Heart right ventricle (tissue), 16 donors: ENCODE results near the gene YIPF5. TPM values are rescaled to one million over a fixed set of nuclear protein-coding genes. Genes with fewer than 3 reads are reported as not detected.

ENCODE experiments used
- ATAC-seq, 8 donors: fragments of 200-7000 bp; cut with Tn5 transposase; one replicate each; pipeline ENCODE4 v1.9.1; 2020; ENCODE audit warnings: mild to moderate bottlenecking in 8 of 8, moderate library complexity in 8 of 8, moderate number of reproducible peaks in 1 of 8
- DNase-seq, 2 donors: peaks; one replicate each; pipeline ENCODE4 v3.0.0-alpha.2; 2020
- H3K27ac ChIP-seq, 10 donors: fragments of 200-600 bp; sonication (generic) in 2 of 10; one replicate each; pipeline versions ENCODE4 v1.5.0 to v1.8.0; 2020 to 2022; ENCODE audit warnings: mild to moderate bottlenecking in 3 of 10
- H3K27me3 ChIP-seq, 7 donors: fragments of 200-600 bp; one replicate each; pipeline ENCODE4 v1.8.0; 2021 to 2022; ENCODE audit warnings: mild to moderate bottlenecking in 2 of 7
- H3K36me3 ChIP-seq, 9 donors: fragments of 200-600 bp; sonication (generic) in 1 of 9; one replicate each; pipeline versions ENCODE4 v1.5.0 to v1.8.0; 2020 to 2022; ENCODE audit warnings: mild to moderate bottlenecking in 2 of 9
- H3K4me1 ChIP-seq, 9 donors: fragments of 200-600 bp; sonication (generic) in 1 of 9; one replicate each; pipeline versions ENCODE4 v1.5.0 to v1.8.0; 2020 to 2022; ENCODE audit warnings: mild to moderate bottlenecking in 4 of 9
- H3K4me3 ChIP-seq, 10 donors: fragments of 200-600 bp; sonication (generic) in 2 of 10; one replicate each; pipeline versions ENCODE4 v1.5.0 to v1.8.0; 2020 to 2022; ENCODE audit warnings: mild to moderate bottlenecking in 7 of 10, moderate library complexity in 2 of 10
- H3K9me3 ChIP-seq, 11 donors: fragments of 200-600 bp in 10 of 11; sonication (generic) in 2 of 11; one replicate each; pipeline versions ENCODE4 v1.5.0 to v1.8.0; 2013 to 2022; ENCODE audit warnings: mild to moderate bottlenecking in 2 of 11, control low read depth in 1 of 11, moderate library complexity in 1 of 11
- WGBS, 2 donors: extraction: QIAGEN DNeasy Blood & Tissue Kit; methylation state at CpG; one replicate each; pipeline ENCODE4 v1.1.7; 2013; ENCODE audit warnings: inconsistent platforms in 1 of 2; 5-methylcytosine and 5-hydroxymethylcytosine counted together
- intact Hi-C, 10 donors: fragments of 100-400 bp; cut with DNase I; formaldehyde crosslinking; loops; one replicate each; pipeline versions ENCODE4 v1.11.1 to v1.14.2; 2022
- polyA plus RNA-seq, 2 donors: library from polyadenylated mRNA; stranded (reverse); fragments of 200-250 nt; gene quantifications; one replicate each; pipeline ENCODE4 v1.2.3, GENCODE V29; 2013
- total RNA-seq, 10 donors: library from RNA; stranded (reverse); fragmentation: NEBNext Ultra II Directional in 3 of 10; extraction: Animal tissue kit (Norgen Biotek cat#: 25700) in 3 of 10; gene quantifications; one replicate each; pipeline versions ENCODE4 v1.2.1 to v1.2.4, GENCODE V29; 2021 to 2023
- TF ChIP-seq, protein P1 (sequence below), 9 donors: fragments of 200-600 bp; sonication (generic) in 2 of 9; IDR thresholded peaks; one replicate each; pipeline versions ENCODE4 v1.5.0 to v1.8.0; 2021 to 2022; ENCODE audit warnings: antibody characterized with exemption in 9 of 9, mild to moderate bottlenecking in 5 of 9, moderate library complexity in 1 of 9
- donor health status: Arrhythmogenic right ventricular cardiomyopathy.
- donor health status: ischemic (EF 13 %, LVEDD 7.1; RV severe dilation, severe dysfunction).
- donor health status: healthy with polysubstance abuse.
- donor health status: DM: no; HTN: yes; CAD: no.
- donor health status: DM: no; HTN: no; CAD: no.
- donor health status: ischemic (EF 25% LVEDD 6.9; RV normal size, moderate dysfunction).
- donor health status: ischemic (EF 25% LVEDD 5.7; RV mildly dilated, moderate dysfunction).
- donor health status: healthy.
- donor health status: DM: yes; HTN: yes; CAD: no.
- donor health status: Ischemic cardiomyopathy.
- donor health status: ischemic (EF 35%, LVEDD 5.7; RV mildly dilated, moderate dysfunction).
- donor health status: nonischemic (EF 11% LVEDD 7.7; RV severe dilation, severe dysfunction).
- donor health status: DM: yes; HTN: yes; CAD: no.
- donor health status: PGD.
- donor health status: ischemic (EF 29% LVEDD 5.4; RV normal size, mild dysfunction).
- donor health status: nonischemic (EF 23%, LVEDD 6.1; RV moderate dilation, normal function).

The YIPF5 gene
- total and polyA plus RNA-seq, 12 donors = 3.9 to 34.9 (median 27.8) TPM

DNA sequence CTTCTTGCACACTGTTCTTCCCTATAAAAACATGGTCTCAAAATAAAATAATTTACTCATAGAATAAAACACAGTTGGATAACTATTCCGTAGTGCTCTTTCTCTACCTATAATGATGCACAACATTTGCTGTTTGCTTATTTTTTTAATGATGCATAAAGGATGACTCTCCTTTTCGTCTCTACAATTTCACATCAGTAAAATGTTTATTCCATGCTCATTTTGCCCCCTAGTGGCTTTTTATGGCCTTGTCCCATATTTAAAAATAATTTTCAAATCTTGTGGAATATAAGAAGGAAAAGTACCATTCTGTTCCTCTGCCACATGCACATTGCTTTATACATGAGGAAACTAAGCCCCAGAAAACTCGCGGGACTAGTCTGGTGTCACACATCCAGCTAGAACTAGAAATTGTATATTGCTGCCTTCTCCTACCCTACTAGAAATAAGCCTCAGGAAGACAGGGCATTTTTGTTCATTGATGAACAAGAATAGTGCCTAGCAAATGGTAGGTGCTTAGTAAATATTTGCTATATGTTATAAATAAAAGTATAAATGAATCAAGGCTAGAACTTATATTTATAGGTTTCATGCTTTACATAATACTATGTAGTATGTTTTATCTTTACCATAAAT is 12.9 kb upstream of the YIPF5 start:
- intact Hi-C loops = no loop called here
- ATAC-seq = no peak
- peaks cover 0 to 4% (median 0%) of the 10 kb centered on the region in 7 donors for H3K27me3 ChIP-seq
- no peaks in the 10 kb centered on the region for H3K9me3 ChIP-seq
- H3K4me3 ChIP-seq = no peak overlapping the region
- DNase-seq = no peak
- 13 to 22% methylated on average over 4 of the region's 4 CpGs for WGBS, 2 donors
- TF ChIP-seq, protein P1, sequence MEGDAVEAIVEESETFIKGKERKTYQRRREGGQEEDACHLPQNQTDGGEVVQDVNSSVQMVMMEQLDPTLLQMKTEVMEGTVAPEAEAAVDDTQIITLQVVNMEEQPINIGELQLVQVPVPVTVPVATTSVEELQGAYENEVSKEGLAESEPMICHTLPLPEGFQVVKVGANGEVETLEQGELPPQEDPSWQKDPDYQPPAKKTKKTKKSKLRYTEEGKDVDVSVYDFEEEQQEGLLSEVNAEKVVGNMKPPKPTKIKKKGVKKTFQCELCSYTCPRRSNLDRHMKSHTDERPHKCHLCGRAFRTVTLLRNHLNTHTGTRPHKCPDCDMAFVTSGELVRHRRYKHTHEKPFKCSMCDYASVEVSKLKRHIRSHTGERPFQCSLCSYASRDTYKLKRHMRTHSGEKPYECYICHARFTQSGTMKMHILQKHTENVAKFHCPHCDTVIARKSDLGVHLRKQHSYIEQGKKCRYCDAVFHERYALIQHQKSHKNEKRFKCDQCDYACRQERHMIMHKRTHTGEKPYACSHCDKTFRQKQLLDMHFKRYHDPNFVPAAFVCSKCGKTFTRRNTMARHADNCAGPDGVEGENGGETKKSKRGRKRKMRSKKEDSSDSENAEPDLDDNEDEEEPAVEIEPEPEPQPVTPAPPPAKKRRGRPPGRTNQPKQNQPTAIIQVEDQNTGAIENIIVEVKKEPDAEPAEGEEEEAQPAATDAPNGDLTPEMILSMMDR (IDR thresholded peaks at IDR 0.05) = peak; percentile 42 to 79 (median 73)
- peaks cover 0 to 23% (median 6%) of the 10 kb centered on the region in 9 donors for H3K4me1 ChIP-seq
- no peaks in the 10 kb centered on the region for H3K36me3 ChIP-seq
- no peak overlapping the region for H3K27ac ChIP-seq

DNA sequence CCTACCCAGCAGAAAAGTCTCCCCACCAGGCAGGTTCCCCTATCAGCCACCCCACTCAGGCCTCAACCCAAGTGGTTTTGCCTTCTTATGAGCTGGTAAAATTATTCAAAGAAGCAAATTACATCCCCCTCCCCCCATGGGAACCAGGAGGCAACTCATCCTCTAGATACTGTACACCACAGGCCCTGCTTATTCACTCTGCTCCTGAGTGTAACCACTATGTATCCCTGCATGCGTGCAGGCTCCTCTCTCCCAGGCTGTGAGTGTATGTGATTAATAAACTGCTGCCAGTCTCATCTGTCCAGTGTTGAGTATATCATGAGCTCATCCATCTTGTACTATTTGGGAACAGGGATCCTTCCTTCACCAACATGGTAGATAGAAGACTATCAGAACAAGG is 8.8 kb upstream of the YIPF5 start:
- 96 to 97% methylated on average over 1 of the region's 1 CpG for WGBS, 2 donors
- intact Hi-C loops = no loop called here

DNA sequence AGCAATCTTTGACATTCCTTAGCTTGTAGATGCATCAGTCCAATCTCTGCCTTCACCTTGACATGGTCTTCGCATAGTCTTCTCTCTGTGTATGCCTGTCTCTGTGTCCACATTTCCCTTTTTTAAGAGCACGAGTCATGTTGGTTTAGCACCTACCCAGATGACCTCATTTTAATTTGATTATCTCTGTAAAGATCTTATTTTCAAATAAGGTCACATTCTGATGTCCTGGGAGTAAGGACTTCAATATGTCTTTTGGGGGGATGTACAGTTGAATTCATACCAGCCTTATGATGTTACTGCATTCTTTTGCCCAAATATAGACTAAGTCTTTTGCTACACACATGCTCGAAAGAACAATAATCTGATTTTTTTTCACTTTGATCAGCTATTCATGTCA is 7.1 kb upstream of the YIPF5 start:
- intact Hi-C loops = no loop called here
- Histone ChIP-seq H3K36me3 (no peaks in the 10 kb centered on the region), H3K4me1 (no peaks in the 10 kb centered on the region), H3K27ac (no peak overlapping the region), H3K4me3 (no peak overlapping the region), H3K27me3 (peaks cover 0 to 9% (median 0%) of the 10 kb centered on the region in 7 donors), H3K9me3 (no peaks in the 10 kb centered on the region)
- DNase-seq (no peak), ATAC-seq (no peak)
- TF ChIP-seq, protein P1 (IDR thresholded peaks at IDR 0.05) = no peak
- 81 to 90% methylated on average over 3 of the region's 3 CpGs for WGBS, 2 donors

More for the DNA sequence above, 8.8 kb upstream of the YIPF5 start:
- DNase-seq = no peak
- no peaks in the 10 kb centered on the region for H3K9me3 ChIP-seq
- H3K36me3 ChIP-seq = no peaks in the 10 kb centered on the region
- no peak for ATAC-seq
- no peak overlapping the region for H3K4me3 ChIP-seq
- H3K27me3 ChIP-seq = peaks cover 0 to 8% (median 0%) of the 10 kb centered on the region in 7 donors
- H3K4me1 ChIP-seq = peaks cover 0 to 6% (median 0%) of the 10 kb centered on the region in 9 donors
- no peak overlapping the region for H3K27ac ChIP-seq
- TF ChIP-seq, protein P1 (IDR thresholded peaks at IDR 0.05) = no peak

DNA sequence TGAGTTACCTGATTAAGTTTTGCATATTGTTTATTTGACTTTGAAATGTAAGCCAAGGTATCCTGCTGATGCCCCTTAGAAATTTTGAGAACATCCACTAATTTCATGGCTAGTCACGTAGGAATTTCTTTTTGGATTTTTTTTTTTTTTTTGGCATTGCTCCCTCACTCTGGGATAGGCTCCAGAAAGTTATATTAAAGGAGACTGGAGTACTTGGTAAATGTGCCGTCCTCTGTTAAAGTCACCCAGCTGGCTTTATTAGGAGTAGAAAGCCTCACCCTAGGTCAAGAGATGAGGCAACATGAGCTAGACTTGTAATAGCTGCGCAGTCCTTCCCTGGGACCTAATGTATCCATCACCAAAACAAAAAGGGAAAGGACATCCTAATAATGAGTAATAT is 3.3 kb upstream of the YIPF5 start:
- WGBS, 2 donors = 33 to 38% methylated on average over 3 of the region's 3 CpGs

More for the DNA sequence above, 3.3 kb upstream of the YIPF5 start:
- peaks cover 0 to 17% (median 10%) of the 10 kb centered on the region in 9 donors for H3K4me1 ChIP-seq
- ATAC-seq (no peak), DNase-seq (no peak)
- no peak overlapping the region for H3K27ac ChIP-seq
- H3K9me3 ChIP-seq = no peaks in the 10 kb centered on the region
- TF ChIP-seq, protein P1 (IDR thresholded peaks at IDR 0.05) = no peak
- peaks cover 0 to 9% (median 0%) of the 10 kb centered on the region in 7 donors for H3K27me3 ChIP-seq
- no peak overlapping the region for H3K4me3 ChIP-seq
- peaks cover 0 to 4% (median 0%) of the 10 kb centered on the region in 9 donors for H3K36me3 ChIP-seq
- intact Hi-C loops = no loop called here
